Keratinocyte (primary cell): Measurements from ENCODE around the gene KDM7A. TPM values are rescaled to one million over a fixed set of nuclear protein-coding genes. Genes with fewer than 3 reads are reported as not detected.

Source experiments
- DNase-seq: peaks from one replicate; pipeline ENCODE4 v3.0.0-alpha.2; 2011; ENCODE audit warnings: low read depth, missing footprints, low spot score
- FAIRE-seq: peaks from 2 replicates; lab custom pipeline; 2011; peaks lifted over from hg19 to GRCh38; lab: Jason Lieb, UNC
- H2AFZ ChIP-seq: 2 replicates; pipeline ENCODE4 v1.6.0; 2012; ENCODE audit warnings: low read length, control low read depth, inconsistent platforms; ENCODE audit not compliant: control insufficient read depth
- H3K27ac ChIP-seq: 2 replicates; pipeline ENCODE4 v1.5.1; 2011; ENCODE audit warnings: low read length; ENCODE audit not compliant: control insufficient read depth, insufficient read depth
- H3K27me3 ChIP-seq: 3 replicates; pipeline ENCODE4 v1.6.0; 2011; ENCODE audit warnings: low read length; ENCODE audit not compliant: control insufficient read depth, insufficient read depth; ENCODE audit errors: extremely low read depth
- H3K36me3 ChIP-seq, 2 experiments: 2 replicates in 1 of 2; 3 replicates in 1 of 2; pipeline ENCODE4 v1.5.1; 2011; ENCODE audit warnings: low read length in 2 of 2, mild to moderate bottlenecking in 1 of 2; ENCODE audit not compliant: control insufficient read depth in 2 of 2, insufficient read depth in 2 of 2; ENCODE audit errors: extremely low read depth in 1 of 2
- H3K4me1 ChIP-seq: 3 replicates; pipeline ENCODE4 v1.5.1; 2011; ENCODE audit warnings: low read length; ENCODE audit not compliant: control insufficient read depth, insufficient read depth; ENCODE audit errors: extremely low read depth
- H3K4me2 ChIP-seq: 3 replicates; pipeline ENCODE4 v1.6.0; 2011; ENCODE audit warnings: low read depth, low read length; ENCODE audit not compliant: control insufficient read depth, insufficient read depth; ENCODE audit errors: extremely low read depth
- H3K4me3 ChIP-seq, 3 experiments: fragments of 200-600 bp in 1 of 3; sonication (generic) in 1 of 3; 2 replicates in 2 of 3; 3 replicates in 1 of 3; pipeline ENCODE4 v1.5.1; 2011 to 2016; ENCODE audit warnings: low read length in 3 of 3, mild to moderate bottlenecking in 3 of 3, control low read depth in 2 of 3, inconsistent platforms in 1 of 3, low read depth in 1 of 3, mixed read lengths in 1 of 3, mixed run types in 1 of 3, moderate library complexity in 1 of 3; ENCODE audit not compliant: control insufficient read depth in 2 of 3, insufficient read depth in 2 of 3; ENCODE audit errors: extremely low read depth in 1 of 3
- H3K79me2 ChIP-seq: 2 replicates; pipeline ENCODE4 v1.6.0; 2012; ENCODE audit warnings: low read length; ENCODE audit not compliant: control insufficient read depth, insufficient read depth
- H3K9ac ChIP-seq: 3 replicates; pipeline ENCODE4 v1.6.0; 2011; ENCODE audit warnings: low read length; ENCODE audit not compliant: control insufficient read depth, insufficient read depth; ENCODE audit errors: extremely low read depth
- H3K9me1 ChIP-seq: 3 replicates; pipeline ENCODE4 v1.6.0; 2011; ENCODE audit warnings: low read length; ENCODE audit not compliant: control insufficient read depth, insufficient read depth; ENCODE audit errors: extremely low read depth
- H3K9me3 ChIP-seq: 2 replicates; pipeline ENCODE4 v1.5.1; 2012; ENCODE audit warnings: low read depth, low read length; ENCODE audit not compliant: control insufficient read depth
- H4K20me1 ChIP-seq: 3 replicates; pipeline ENCODE4 v1.6.0; 2011; ENCODE audit warnings: low read length; ENCODE audit not compliant: control insufficient read depth, insufficient read depth; ENCODE audit errors: extremely low read depth
- CTCF ChIP-seq, 3 experiments: IDR thresholded peaks in 1 of 3; conservative IDR thresholded peaks in 1 of 3; optimal IDR thresholded peaks in 1 of 3; 2 replicates in 2 of 3; 3 replicates in 1 of 3; pipeline versions ENCODE3 to v1.5.1; 2011; ENCODE audit warnings: low read length in 3 of 3, mild to moderate bottlenecking in 3 of 3, moderate library complexity in 2 of 3, control low read depth in 1 of 3, inconsistent platforms in 1 of 3; ENCODE audit not compliant: insufficient read depth in 2 of 3; ENCODE audit errors: extremely low read depth in 1 of 3
- EZH2 ChIP-seq: IDR thresholded peaks from one replicate; pipeline ENCODE4 v1.6.1; 2012; ENCODE audit warnings: inconsistent platforms, mild to moderate bottlenecking, low read length, moderate library complexity
- dilution Hi-C: fragments of 300-500 bp; cut with MboI; formaldehyde crosslinking; loops from one replicate; pipeline ENCODE4 v1.7.0; 2020; ENCODE audit warnings: low sequenced_read_pairs; ENCODE audit not compliant: extremely low pct_ligation_motif_present
- polyA plus RNA-seq, 5 experiments: library from polyadenylated mRNA; depleted of rRNA in 3 of 5; stranded (reverse) in 3 of 5; stranded (forward) in 1 of 5; unstranded in 1 of 5; fragments of >200 nt; gene quantifications; 1 replicate in 1 of 5; 2 replicates in 3 of 5; 3 replicates in 1 of 5; pipeline versions ENCODE4 v1.2.1 to v1.2.3, GENCODE V29; 2011 to 2012; ENCODE audit warnings: missing spikeins in 2 of 5, low read depth in 1 of 5, low replicate concordance in 1 of 5

The KDM7A gene
- polyA plus RNA-seq, 1 donor (not counting 4 experiments of a cell fraction or from before 2014, with no cell fraction given) = 3.3 TPM

- H3K27ac ChIP-seq = no peak overlapping the region
- H3K9me1 ChIP-seq = no peaks in the 10 kb centered on the region
- dilution Hi-C loops = no loop called here
- no peak for TF ChIP-seq EZH2
- no peak for TF ChIP-seq CTCF (optimal IDR thresholded peaks at IDR 0.05 in 1 of 3, IDR thresholded peaks at IDR 0.05 in 1 of 3, conservative IDR thresholded peaks at IDR 0.05 in 1 of 3; ENCODE audit: extremely low read depth in 1 of 3, insufficient read depth in 2 of 3, low read length in 3 of 3)
- DNase-seq (no peak), FAIRE-seq (no peak)
- no peaks in the 10 kb centered on the region for H4K20me1 ChIP-seq
- no peak overlapping the region for H3K4me3 ChIP-seq
- H3K27me3 ChIP-seq = peaks cover 5% of the 10 kb centered on the region
- H3K4me2 ChIP-seq = no peak overlapping the region
- no peaks in the 10 kb centered on the region for H3K79me2 ChIP-seq
- no peak overlapping the region for H3K9ac ChIP-seq
- peaks cover under 1% of the 10 kb centered on the region for H3K4me1 ChIP-seq
- H3K36me3 ChIP-seq = no peaks in the 10 kb centered on the region
- no peak overlapping the region for H2AFZ ChIP-seq
- no peaks in the 10 kb centered on the region for H3K9me3 ChIP-seq
These were observed 6.1 kb upstream of the KDM7A start for GRCh38 chr7:140182917-140183316.

GRCh38 chr7:140179339-140179738 is 2.6 kb upstream of the KDM7A start:
- peaks cover 1% of the 10 kb centered on the region for H3K79me2 ChIP-seq
- H3K9ac ChIP-seq = no peak overlapping the region
- H3K27ac ChIP-seq = no peak overlapping the region
- peaks cover 5% of the 10 kb centered on the region for H3K27me3 ChIP-seq
- TF ChIP-seq CTCF (optimal IDR thresholded peaks at IDR 0.05 in 1 of 3, IDR thresholded peaks at IDR 0.05 in 1 of 3, conservative IDR thresholded peaks at IDR 0.05 in 1 of 3; ENCODE audit: extremely low read depth in 1 of 3, insufficient read depth in 2 of 3, low read length in 3 of 3) (no peak), EZH2 (no peak)
- H3K36me3 ChIP-seq = no peaks in the 10 kb centered on the region
- dilution Hi-C loops = no loop called here
- no peaks in the 10 kb centered on the region for H3K9me1 ChIP-seq
- H2AFZ ChIP-seq = no peak overlapping the region
- peaks cover 4% of the 10 kb centered on the region for H3K4me1 ChIP-seq
- H3K9me3 ChIP-seq = no peaks in the 10 kb centered on the region
- H4K20me1 ChIP-seq = no peaks in the 10 kb centered on the region
- no peak overlapping the region for H3K4me3 ChIP-seq
- DNase-seq (no peak), FAIRE-seq (no peak)
- no peak overlapping the region for H3K4me2 ChIP-seq
